Activated CD8-positive, alpha-beta memory T cell treated with anti-CD3 and anti-CD28 coated beads, Interleukin-2, amount 10 ng/mL, durations not matched to agents 7 days and 5 days (primary cell): ENCODE data around the gene REXO1. TPM values are rescaled to one million over a fixed set of nuclear protein-coding genes. Genes with fewer than 3 reads are reported as not detected.

ENCODE experiments used
- ATAC-seq: fragments of 150-1000 bp; cut with Tn5 transposase; one replicate; pipeline ENCODE4 v1.10.0; 2021; ENCODE audit warnings: moderate library complexity
- CTCF ChIA-PET: fragments of 350-600 bp; sonication (Branson Sonifier 250); formaldehyde crosslinking; loops from one replicate; lab custom pipeline; 2021; ENCODE audit warnings: antibody characterized with exemption; lab: Charles Lee
- DNase-seq: peaks from one replicate; pipeline ENCODE4 v3.0.0-alpha.2; 2020
- H3K27ac Mint-ChIP-seq: one replicate; pipeline ENCODE4 v1.8.0; 2021; ENCODE audit warnings: mild to moderate bottlenecking, mixed read lengths
- H3K27me3 Mint-ChIP-seq: one replicate; pipeline ENCODE4 v1.8.0; 2021; ENCODE audit warnings: mixed read lengths
- H3K36me3 Mint-ChIP-seq: one replicate; pipeline ENCODE4 v1.8.0; 2021; ENCODE audit warnings: mild to moderate bottlenecking, mixed read lengths
- H3K4me1 Mint-ChIP-seq: one replicate; pipeline ENCODE4 v1.8.0; 2021; ENCODE audit warnings: mixed read lengths
- H3K4me3 Mint-ChIP-seq: one replicate; pipeline ENCODE4 v1.8.0; 2021; ENCODE audit warnings: mild to moderate bottlenecking, moderate library complexity, mixed read lengths
- H3K9me3 Mint-ChIP-seq: one replicate; pipeline ENCODE4 v1.8.0; 2022; ENCODE audit warnings: low read depth, mixed read lengths
- total RNA-seq, 2 experiments: library from RNA; stranded (reverse); gene quantifications; one replicate each; pipeline ENCODE4 v1.2.3, GENCODE V29; 2021

The REXO1 gene
- total RNA-seq, 2 experiments from 2014 or later, result 58.4 to 68.4 TPM

- no peaks in the 10 kb centered on the region for H3K9me3 Mint-ChIP-seq
- DNase-seq, result no peak
- peak; percentile 3 for ATAC-seq
- CTCF ChIA-PET, result no interaction called here
- peak overlapping the region; percentile 90 for H3K27ac Mint-ChIP-seq
- H3K27me3 Mint-ChIP-seq, result no peaks in the 10 kb centered on the region
- H3K4me1 Mint-ChIP-seq, result peaks cover 30% of the 10 kb centered on the region
- peak overlapping the region; percentile 85 for H3K4me3 Mint-ChIP-seq
- no peaks in the 10 kb centered on the region for H3K36me3 Mint-ChIP-seq
Measured at GRCh38 chr19:1862424-1863327, 14.4 kb upstream of the REXO1 start.

- CTCF ChIA-PET, result no interaction called here
- peak overlapping the region; percentile 90 for H3K27ac Mint-ChIP-seq
- no peaks in the 10 kb centered on the region for H3K36me3 Mint-ChIP-seq
- peak overlapping the region; percentile 85 for H3K4me3 Mint-ChIP-seq
- peaks cover 33% of the 10 kb centered on the region for H3K4me1 Mint-ChIP-seq
- DNase-seq (no peak), ATAC-seq (no peak)
- no peaks in the 10 kb centered on the region for H3K27me3 Mint-ChIP-seq
- no peaks in the 10 kb centered on the region for H3K9me3 Mint-ChIP-seq
Measured at GRCh38 chr19:1862068-1862423, 13.8 kb upstream of the REXO1 start.

DNA sequence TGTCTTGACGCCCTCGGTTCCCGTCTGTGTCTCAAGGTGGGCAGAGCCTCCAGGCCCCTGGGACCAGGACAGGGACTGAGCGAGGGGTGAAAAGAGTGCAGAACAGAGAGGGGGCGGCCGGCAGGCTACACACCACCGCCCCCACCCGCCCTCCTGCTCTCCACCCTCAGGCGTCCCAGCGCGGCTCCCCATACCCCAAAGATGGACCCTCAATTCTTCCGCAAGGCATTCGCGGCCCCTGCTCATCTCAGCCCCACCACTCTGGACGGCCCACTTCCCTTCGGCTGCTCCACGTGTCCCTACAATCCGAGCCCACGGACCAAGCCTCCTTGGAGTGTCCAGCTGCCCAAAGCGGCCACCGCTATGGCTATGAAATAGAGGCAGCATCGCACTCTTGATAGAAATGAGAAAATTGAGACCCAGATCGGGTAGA is 13.3 kb upstream of the REXO1 start:
- CTCF ChIA-PET, result no interaction called here
- H3K36me3 Mint-ChIP-seq, result no peaks in the 10 kb centered on the region
- DNase-seq, result no peak
- no peaks in the 10 kb centered on the region for H3K9me3 Mint-ChIP-seq
- no peaks in the 10 kb centered on the region for H3K27me3 Mint-ChIP-seq
- peak overlapping the region; percentile 85 for H3K4me3 Mint-ChIP-seq
- ATAC-seq, result no peak
- H3K4me1 Mint-ChIP-seq, result peaks cover 33% of the 10 kb centered on the region
- peak overlapping the region; percentile 90 for H3K27ac Mint-ChIP-seq

GRCh38 chr19:1860821-1861598 is 12.7 kb upstream of the REXO1 start:
- no peak for DNase-seq
- Mint-ChIP-seq H3K4me3 (peak overlapping the region; percentile 85), H3K9me3 (no peaks in the 10 kb centered on the region), H3K27ac (no peak overlapping the region), H3K4me1 (peaks cover 37% of the 10 kb centered on the region), H3K27me3 (no peaks in the 10 kb centered on the region), H3K36me3 (no peaks in the 10 kb centered on the region)
- no peak for ATAC-seq
- CTCF ChIA-PET, result no interaction called here

DNA sequence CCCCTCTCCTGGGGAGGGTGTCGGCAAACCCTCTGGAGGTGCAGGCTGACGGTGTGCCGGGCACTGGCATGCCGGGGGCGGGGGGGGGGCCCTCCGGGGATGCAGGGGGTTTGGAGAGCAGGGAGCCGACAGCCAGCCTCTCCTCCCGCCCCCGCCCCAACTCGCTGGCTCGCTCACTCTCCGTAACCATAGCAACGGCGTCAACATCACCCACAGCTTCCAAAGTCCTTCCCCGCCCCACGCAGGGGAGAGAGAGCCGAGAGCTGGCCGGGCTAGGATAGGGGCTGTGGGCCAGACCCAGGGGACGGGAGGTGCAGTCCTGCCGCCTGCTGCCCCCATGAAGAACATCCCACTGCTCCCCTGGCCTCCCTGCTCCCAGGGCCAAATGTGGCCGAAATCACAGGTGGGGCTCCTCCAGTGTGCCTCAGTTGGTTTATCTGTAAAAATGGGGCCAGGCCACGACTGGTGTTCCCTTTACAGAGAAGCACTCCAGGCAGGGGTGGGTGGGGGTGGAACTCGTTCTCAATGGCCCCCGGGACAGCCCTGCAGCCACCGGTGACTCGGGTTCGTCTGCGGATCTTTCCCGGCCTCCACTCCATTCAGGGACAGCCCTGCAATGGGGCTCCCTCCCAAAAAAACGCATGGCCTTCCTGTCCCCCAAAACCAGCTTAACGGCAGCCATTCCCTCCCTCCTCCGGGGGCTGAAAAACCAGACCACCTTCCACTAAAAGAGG is 11.9 kb upstream of the REXO1 start:
- H3K36me3 Mint-ChIP-seq, result no peaks in the 10 kb centered on the region
- ATAC-seq (no peak), DNase-seq (no peak)
- H3K27ac Mint-ChIP-seq, result no peak overlapping the region
- CTCF ChIA-PET, result no interaction called here
- peaks cover 39% of the 10 kb centered on the region for H3K4me1 Mint-ChIP-seq
- H3K9me3 Mint-ChIP-seq, result no peaks in the 10 kb centered on the region
- H3K4me3 Mint-ChIP-seq, result no peak overlapping the region
- H3K27me3 Mint-ChIP-seq, result no peaks in the 10 kb centered on the region

DNA sequence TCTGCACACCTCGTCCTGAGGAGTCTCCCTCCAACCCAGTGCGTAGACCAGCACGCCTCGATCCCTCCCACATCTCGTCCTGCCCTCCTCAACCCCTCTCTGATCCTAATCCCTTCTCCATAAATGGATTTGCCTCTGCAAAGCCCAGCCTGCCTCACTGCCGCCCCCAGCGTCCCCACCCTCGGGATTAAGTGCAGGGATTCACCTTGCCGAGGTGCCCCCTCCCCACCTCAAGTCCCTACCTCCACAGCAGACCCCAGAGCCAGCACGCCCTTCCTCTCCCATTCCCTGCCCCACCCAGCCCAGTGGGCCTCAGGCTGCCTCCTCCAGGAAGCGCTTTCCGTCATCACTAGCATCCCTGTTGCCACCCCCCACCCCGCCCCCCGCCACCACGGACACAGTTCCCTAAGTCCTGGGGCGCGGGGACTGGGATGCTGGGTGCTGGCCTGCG is 11.1 kb upstream of the REXO1 start:
- Mint-ChIP-seq H3K36me3 (no peaks in the 10 kb centered on the region), H3K27ac (peak overlapping the region; percentile 50), H3K4me3 (no peak overlapping the region), H3K4me1 (peaks cover 46% of the 10 kb centered on the region), H3K9me3 (no peaks in the 10 kb centered on the region), H3K27me3 (no peaks in the 10 kb centered on the region)
- ATAC-seq (no peak), DNase-seq (no peak)
- CTCF ChIA-PET, result interaction anchor here (1.1 kb wide), 1 partner anchor 783 kb away, joined by 4 read pairs; no protein-coding TSS in a partner anchor

- Mint-ChIP-seq H3K27ac (peak overlapping the region; percentile 71), H3K36me3 (no peaks in the 10 kb centered on the region), H3K9me3 (no peaks in the 10 kb centered on the region), H3K27me3 (no peaks in the 10 kb centered on the region), H3K4me1 (peaks cover 47% of the 10 kb centered on the region), H3K4me3 (no peak overlapping the region)
- DNase-seq (no peak), ATAC-seq (no peak)
- CTCF ChIA-PET, result interaction anchor here (0.5 to 1.9 kb wide), 6 partner anchors 8 to 782 kb away, joined by 3 to 8 read pairs (median 4); no protein-coding TSS in a partner anchor
Measured at GRCh38 chr19:1858412-1859081, 10.3 kb upstream of the REXO1 start.

DNA sequence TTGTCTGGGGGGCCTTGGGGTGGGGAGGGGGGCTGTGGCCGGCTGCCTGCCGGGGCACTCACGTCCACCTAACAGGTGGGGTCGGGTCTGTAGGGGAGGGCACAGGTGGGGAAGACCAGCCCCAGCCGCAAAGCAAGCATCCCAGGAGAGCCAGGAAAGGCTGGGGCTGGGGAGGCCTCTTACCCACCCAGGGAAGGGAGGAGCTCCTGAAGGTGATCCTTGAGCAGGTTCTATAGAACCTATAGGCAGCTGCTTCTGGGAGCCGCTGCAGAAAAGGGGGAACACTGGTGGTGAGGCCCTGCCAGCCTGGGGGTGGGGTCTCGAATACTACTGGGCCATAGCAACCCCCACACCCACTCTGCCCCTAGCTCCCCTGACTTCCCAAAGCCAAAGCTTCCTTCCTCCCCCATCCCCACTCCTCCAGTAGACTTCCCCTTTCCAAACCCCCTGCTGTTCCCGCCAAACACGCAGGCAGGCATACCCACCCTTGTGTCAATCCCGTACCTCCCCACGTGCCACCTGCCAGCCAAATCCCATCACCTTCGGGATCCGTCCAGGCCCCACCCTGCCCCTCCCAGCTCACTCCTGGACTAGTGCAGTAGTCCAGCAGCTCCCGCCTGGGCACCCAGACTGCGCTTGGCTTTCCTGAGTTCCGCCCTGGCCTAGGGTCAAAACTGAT is 9.5 kb upstream of the REXO1 start:
- peak overlapping the region; percentile 80 for H3K27ac Mint-ChIP-seq
- H3K4me3 Mint-ChIP-seq, result peak overlapping the region; percentile 62
- H3K36me3 Mint-ChIP-seq, result no peaks in the 10 kb centered on the region
- no peaks in the 10 kb centered on the region for H3K9me3 Mint-ChIP-seq
- DNase-seq, result no peak
- H3K4me1 Mint-ChIP-seq, result peaks cover 54% of the 10 kb centered on the region
- CTCF ChIA-PET, result interaction anchor here (0.7 to 2.5 kb wide), 5 partner anchors 9 to 72 kb away, joined by 3 to 9 read pairs (median 5); no protein-coding TSS in a partner anchor
- H3K27me3 Mint-ChIP-seq, result no peaks in the 10 kb centered on the region
- no peak for ATAC-seq

- Mint-ChIP-seq H3K4me3 (peak overlapping the region; percentile 75), H3K27me3 (no peaks in the 10 kb centered on the region), H3K36me3 (no peaks in the 10 kb centered on the region), H3K27ac (peak overlapping the region; percentile 95), H3K4me1 (peaks cover 54% of the 10 kb centered on the region), H3K9me3 (no peaks in the 10 kb centered on the region)
- peak; percentile 69 for DNase-seq
- ATAC-seq, result peak; percentile 9
- CTCF ChIA-PET, result interaction anchor here (1.5 to 4.8 kb wide), 5 partner anchors 8 to 40 kb away, joined by 4 to 25 read pairs (median 8); no protein-coding TSS in a partner anchor
Measured at GRCh38 chr19:1856698-1857603, 8.7 kb upstream of the REXO1 start.

DNA sequence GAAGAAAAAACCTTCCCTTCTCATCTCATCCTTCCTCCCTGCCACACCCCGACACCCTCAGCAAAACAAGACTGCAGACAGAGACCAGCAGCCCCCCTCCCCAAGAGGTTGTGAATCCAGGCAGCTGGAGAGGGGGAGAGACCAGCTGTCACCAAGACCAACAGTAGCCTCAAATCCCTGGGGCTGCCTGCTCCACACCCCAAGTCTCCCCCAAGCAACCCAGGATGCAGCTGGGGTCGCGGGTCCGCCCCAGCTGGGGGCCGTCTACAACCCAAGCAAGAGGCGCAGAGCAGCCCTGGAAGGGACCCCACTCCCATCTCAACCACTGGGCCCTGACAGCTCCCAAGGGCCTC is 8.0 kb upstream of the REXO1 start:
- Mint-ChIP-seq H3K4me1 (peaks cover 49% of the 10 kb centered on the region), H3K36me3 (no peaks in the 10 kb centered on the region), H3K27ac (peak overlapping the region; percentile 95), H3K4me3 (peak overlapping the region; percentile 75), H3K27me3 (no peaks in the 10 kb centered on the region), H3K9me3 (no peaks in the 10 kb centered on the region)
- ATAC-seq (no peak), DNase-seq (no peak)
- CTCF ChIA-PET, result interaction anchor here (1.1 to 4.8 kb wide), 4 partner anchors 9 to 41 kb away, joined by 3 to 25 read pairs (median 6); no protein-coding TSS in a partner anchor

DNA sequence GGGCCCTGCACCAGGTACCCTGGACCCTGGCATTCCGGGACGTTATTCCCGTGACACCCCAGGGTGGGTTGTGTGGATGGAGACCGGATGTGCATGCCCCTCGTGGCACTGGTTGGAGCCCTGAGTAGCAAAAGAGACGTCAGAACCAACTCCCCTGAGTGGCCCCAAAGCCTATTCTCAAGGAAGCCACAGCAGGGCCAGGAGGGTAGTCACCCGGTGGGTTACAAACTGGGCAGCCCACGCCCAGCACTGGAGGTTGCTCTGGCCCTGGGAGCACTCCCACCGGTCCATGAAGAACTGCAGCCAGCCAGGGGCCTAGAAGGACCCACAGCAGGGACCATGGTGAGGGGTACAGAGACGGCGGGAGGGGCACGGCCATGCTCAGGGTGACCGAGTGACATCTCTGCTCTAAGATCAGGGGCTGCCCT is 7.6 kb upstream of the REXO1 start:
- H3K9me3 Mint-ChIP-seq, result no peaks in the 10 kb centered on the region
- CTCF ChIA-PET, result interaction anchor here (1.0 to 4.8 kb wide), 6 partner anchors 10 to 41 kb away, joined by 3 to 25 read pairs (median 4); no protein-coding TSS in a partner anchor
- peak overlapping the region; percentile 75 for H3K4me3 Mint-ChIP-seq
- DNase-seq (peak; percentile 76), ATAC-seq (peak; percentile 28)
- H3K4me1 Mint-ChIP-seq, result peaks cover 49% of the 10 kb centered on the region
- no peaks in the 10 kb centered on the region for H3K27me3 Mint-ChIP-seq
- peak overlapping the region; percentile 95 for H3K27ac Mint-ChIP-seq
- no peaks in the 10 kb centered on the region for H3K36me3 Mint-ChIP-seq
